HFF-Myc (cell line): Measurements from ENCODE around the gene CCDC87.
"Not testable (repeated sequence)": the region's sequence is repeated elsewhere in the genome, so short reads cannot be mapped to it uniquely, and the experiment has no call there.

ENCODE experiments used
- DNase-seq: peaks from one replicate; pipeline ENCODE4 v3.0.0-alpha.2; 2011; ENCODE audit warnings: low read depth; ENCODE audit errors: extremely low read depth
- H3K4me3 ChIP-seq: replicated peaks from 2 replicates; pipeline ENCODE4 v1.5.1; 2011; ENCODE audit warnings: low read depth, mild to moderate bottlenecking, control low read depth, low read length
- CTCF ChIP-seq: IDR thresholded peaks from 2 replicates; pipeline ENCODE4 v1.5.1; 2012; ENCODE audit warnings: mild to moderate bottlenecking, low read depth, low read length, control low read depth; ENCODE audit errors: missing control alignments

CCDC87 gene, protein sequence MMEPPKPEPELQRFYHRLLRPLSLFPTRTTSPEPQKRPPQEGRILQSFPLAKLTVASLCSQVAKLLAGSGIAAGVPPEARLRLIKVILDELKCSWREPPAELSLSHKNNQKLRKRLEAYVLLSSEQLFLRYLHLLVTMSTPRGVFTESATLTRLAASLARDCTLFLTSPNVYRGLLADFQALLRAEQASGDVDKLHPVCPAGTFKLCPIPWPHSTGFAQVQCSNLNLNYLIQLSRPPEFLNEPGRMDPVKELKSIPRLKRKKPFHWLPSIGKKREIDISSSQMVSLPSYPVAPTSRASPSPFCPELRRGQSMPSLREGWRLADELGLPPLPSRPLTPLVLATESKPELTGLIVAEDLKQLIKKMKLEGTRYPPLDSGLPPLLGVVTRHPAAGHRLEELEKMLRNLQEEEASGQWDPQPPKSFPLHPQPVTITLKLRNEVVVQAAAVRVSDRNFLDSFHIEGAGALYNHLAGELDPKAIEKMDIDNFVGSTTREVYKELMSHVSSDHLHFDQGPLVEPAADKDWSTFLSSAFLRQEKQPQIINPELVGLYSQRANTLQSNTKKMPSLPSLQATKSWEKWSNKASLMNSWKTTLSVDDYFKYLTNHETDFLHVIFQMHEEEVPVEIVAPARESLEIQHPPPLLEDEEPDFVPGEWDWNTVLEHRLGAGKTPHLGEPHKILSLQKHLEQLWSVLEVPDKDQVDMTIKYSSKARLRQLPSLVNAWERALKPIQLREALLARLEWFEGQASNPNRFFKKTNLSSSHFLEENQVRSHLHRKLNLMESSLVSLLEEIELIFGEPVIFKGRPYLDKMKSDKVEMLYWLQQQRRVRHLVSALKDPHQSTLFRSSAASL

GRCh38 chr11:66592457-66593302, at the start of gene CCDC87, which contains the start of gene CCS:
CCDC87 (minus strand) TSS chr11:66593063; CDS start chr11:66593015, 48 bp downstream.
CCS (plus strand) TSS chr11:66593185; CDS start chr11:66593262, 77 bp downstream.
- TF ChIP-seq CTCF = peak; percentile 62
- peak within 1 kb of the TSS; percentile 59 for H3K4me3 ChIP-seq
- peak; percentile 70 for DNase-seq

DNA sequence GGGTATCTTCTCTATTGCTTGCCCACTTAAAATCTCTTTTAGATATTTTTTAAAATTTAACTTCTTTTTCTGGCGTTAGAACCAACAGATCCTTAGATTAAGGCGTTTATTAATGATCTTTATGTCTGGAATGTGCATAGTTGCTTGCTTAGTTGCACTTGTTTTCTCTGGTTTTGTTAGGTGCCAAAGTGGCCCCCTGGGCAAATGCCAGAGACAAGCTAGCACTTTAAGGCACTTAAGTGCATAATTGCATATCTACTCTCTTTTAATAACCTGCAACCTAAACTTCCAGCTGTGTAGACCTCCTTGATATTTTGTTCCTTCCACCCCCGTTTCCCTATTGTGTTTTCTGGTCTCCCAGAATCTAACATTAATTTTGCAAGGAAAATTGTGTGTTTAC, 49.0 kb upstream of the CCDC87 start:
- peak overlapping the region; percentile 95 for H3K4me3 ChIP-seq
- DNase-seq = no peak
- no peak for TF ChIP-seq CTCF

GRCh38 chr11:66639814-66640340, 47.0 kb upstream of the CCDC87 start:
- DNase-seq = not testable (repeated sequence)

GRCh38 chr11:66639066-66639813, 46.4 kb upstream of the CCDC87 start:
- no peak for DNase-seq
- peak overlapping the region; percentile 95 for H3K4me3 ChIP-seq
- no peak for TF ChIP-seq CTCF

More at GRCh38 chr11:66639814-66640340, 47.0 kb upstream of the CCDC87 start:
- peak overlapping the region; percentile 95 for H3K4me3 ChIP-seq

GRCh38 chr11:66638177-66639065, 45.6 kb upstream of the CCDC87 start, which contains the start of gene RBM4:
RBM4 (plus strand) TSS chr11:66638703; CDS start chr11:66639712, 1,009 bp downstream.
- DNase-seq = peak; percentile 100
- H3K4me3 ChIP-seq = peak within 1 kb of the TSS; percentile 95
- no peak for TF ChIP-seq CTCF
